Measurements from ENCODE around the gene IGIP.

Gene IGIP

GRCh38 chr5:140117523-140117922, 8.2 kb upstream of the IGIP start:
- H3K36me3 ChIP-seq (ENCODE audit: control insufficient read depth in 5 of 5, insufficient read depth in 5 of 5, low read length in 5 of 5), result no peaks in the 10 kb centered on the region
- no peak overlapping the region for H3K4me3 ChIP-seq (ENCODE audit: low read depth in 1 of 5, low read length in 5 of 5)
- peaks cover 0 to 52% (median 42%) of the 10 kb centered on the region in 5 donors for H3K4me1 ChIP-seq (ENCODE audit: control insufficient read depth in 5 of 5, insufficient read depth in 5 of 5, low read length in 5 of 5)
- H3K27me3 ChIP-seq (ENCODE audit: control insufficient read depth in 5 of 5, insufficient read depth in 4 of 5, low read length in 5 of 5), result no peaks in the 10 kb centered on the region
- no peak overlapping the region for H3K9ac ChIP-seq (ENCODE audit: low read length in 5 of 5)
- H3K27ac ChIP-seq (ENCODE audit: low read depth, low read length), result no peak overlapping the region
- H3K9me3 ChIP-seq (ENCODE audit: control insufficient read depth in 5 of 5, low read length in 5 of 5), result no peaks in the 10 kb centered on the region

- no peaks in the 10 kb centered on the region for H3K27me3 ChIP-seq (ENCODE audit: control insufficient read depth in 5 of 5, insufficient read depth in 4 of 5, low read length in 5 of 5)
- no peak overlapping the region for H3K27ac ChIP-seq (ENCODE audit: low read depth, low read length)
- H3K9ac ChIP-seq (ENCODE audit: low read length in 5 of 5), result no peak overlapping the region
- no peak overlapping the region for H3K4me3 ChIP-seq (ENCODE audit: low read depth in 1 of 5, low read length in 5 of 5)
- H3K9me3 ChIP-seq (ENCODE audit: control insufficient read depth in 5 of 5, low read length in 5 of 5), result no peaks in the 10 kb centered on the region
- peaks cover 0 to 44% (median 33%) of the 10 kb centered on the region in 5 donors for H3K4me1 ChIP-seq (ENCODE audit: control insufficient read depth in 5 of 5, insufficient read depth in 5 of 5, low read length in 5 of 5)
- H3K36me3 ChIP-seq (ENCODE audit: control insufficient read depth in 5 of 5, insufficient read depth in 5 of 5, low read length in 5 of 5), result no peaks in the 10 kb centered on the region
Observed at GRCh38 chr5:140118302-140118936, 7.3 kb upstream of the IGIP start.

DNA sequence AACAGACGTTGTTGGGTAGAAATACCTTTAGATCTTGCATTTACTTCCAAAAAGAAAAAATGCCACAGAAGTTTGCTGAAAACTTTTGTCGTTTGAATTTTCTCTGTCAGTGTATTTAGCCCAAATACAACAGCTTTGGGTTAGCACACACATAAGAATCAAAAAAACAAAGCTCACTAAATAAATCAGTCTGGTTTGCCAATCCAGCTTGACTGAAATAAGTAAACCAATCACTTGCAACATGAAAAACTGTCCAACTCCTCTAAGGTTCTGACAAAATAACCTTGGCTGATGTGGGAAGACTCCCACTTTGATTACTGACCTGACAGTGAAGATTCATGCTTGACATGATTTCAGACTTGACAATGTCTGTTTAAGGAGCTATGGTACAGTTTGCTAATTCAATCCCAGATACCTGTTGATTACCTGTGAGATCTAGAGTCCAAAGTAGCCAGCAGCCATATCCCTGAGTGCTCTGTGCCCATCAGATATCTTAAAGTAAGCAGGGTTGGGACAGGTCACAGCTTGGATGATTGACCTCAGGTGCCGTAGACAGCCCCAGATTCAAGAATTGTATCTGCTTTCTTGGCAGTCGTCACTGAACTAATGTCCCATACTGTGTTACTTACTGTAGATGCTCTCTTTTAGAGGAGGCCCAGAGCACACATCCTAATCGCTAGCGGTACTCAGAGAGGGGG, 727 bp downstream of the IGIP start:
- H3K4me3 ChIP-seq (ENCODE audit: low read depth in 1 of 5, low read length in 5 of 5), result no peak overlapping the region
- no peaks in the 10 kb centered on the region for H3K9me3 ChIP-seq (ENCODE audit: control insufficient read depth in 5 of 5, low read length in 5 of 5)
- H3K27me3 ChIP-seq (ENCODE audit: control insufficient read depth in 5 of 5, insufficient read depth in 4 of 5, low read length in 5 of 5), result no peaks in the 10 kb centered on the region
- H3K9ac ChIP-seq (ENCODE audit: low read length in 5 of 5), result no peak overlapping the region
- H3K36me3 ChIP-seq (ENCODE audit: control insufficient read depth in 5 of 5, insufficient read depth in 5 of 5, low read length in 5 of 5), result no peaks in the 10 kb centered on the region
- H3K4me1 ChIP-seq (ENCODE audit: control insufficient read depth in 5 of 5, insufficient read depth in 5 of 5, low read length in 5 of 5), result peaks cover 0 to 2% (median 0%) of the 10 kb centered on the region in 5 donors
- no peak overlapping the region for H3K27ac ChIP-seq (ENCODE audit: low read depth, low read length)

- Histone ChIP-seq H3K27ac (ENCODE audit: low read depth, low read length) (no peak overlapping the region), H3K27me3 (ENCODE audit: control insufficient read depth in 5 of 5, insufficient read depth in 4 of 5, low read length in 5 of 5) (no peaks in the 10 kb centered on the region), H3K4me3 (ENCODE audit: low read depth in 1 of 5, low read length in 5 of 5) (no peak overlapping the region), H3K36me3 (ENCODE audit: control insufficient read depth in 5 of 5, insufficient read depth in 5 of 5, low read length in 5 of 5) (no peaks in the 10 kb centered on the region), H3K4me1 (ENCODE audit: control insufficient read depth in 5 of 5, insufficient read depth in 5 of 5, low read length in 5 of 5) (peaks cover 0 to 16% (median 9%) of the 10 kb centered on the region in 5 donors), H3K9me3 (ENCODE audit: control insufficient read depth in 5 of 5, low read length in 5 of 5) (no peaks in the 10 kb centered on the region), H3K9ac (ENCODE audit: low read length in 5 of 5) (no peak overlapping the region)
Observed at GRCh38 chr5:140128376-140128775, 2.6 kb downstream of the IGIP start.

- Histone ChIP-seq H3K9me3 (ENCODE audit: control insufficient read depth in 5 of 5, low read length in 5 of 5) (no peaks in the 10 kb centered on the region), H3K27ac (ENCODE audit: low read depth, low read length) (no peak overlapping the region), H3K4me1 (ENCODE audit: control insufficient read depth in 5 of 5, insufficient read depth in 5 of 5, low read length in 5 of 5) (peaks cover 0 to 16% (median 9%) of the 10 kb centered on the region in 5 donors), H3K36me3 (ENCODE audit: control insufficient read depth in 5 of 5, insufficient read depth in 5 of 5, low read length in 5 of 5) (no peaks in the 10 kb centered on the region), H3K27me3 (ENCODE audit: control insufficient read depth in 5 of 5, insufficient read depth in 4 of 5, low read length in 5 of 5) (no peaks in the 10 kb centered on the region), H3K4me3 (ENCODE audit: low read depth in 1 of 5, low read length in 5 of 5) (no peak overlapping the region), H3K9ac (ENCODE audit: low read length in 5 of 5) (no peak overlapping the region)
Observed at GRCh38 chr5:140130949-140131733, 5.4 kb downstream of the IGIP start.

GRCh38 chr5:140131967-140132409, 6.3 kb downstream of the IGIP start:
- Histone ChIP-seq H3K9me3 (ENCODE audit: control insufficient read depth in 5 of 5, low read length in 5 of 5) (no peaks in the 10 kb centered on the region), H3K4me1 (ENCODE audit: control insufficient read depth in 5 of 5, insufficient read depth in 5 of 5, low read length in 5 of 5) (peaks cover 0 to 16% (median 9%) of the 10 kb centered on the region in 5 donors), H3K27me3 (ENCODE audit: control insufficient read depth in 5 of 5, insufficient read depth in 4 of 5, low read length in 5 of 5) (no peaks in the 10 kb centered on the region), H3K4me3 (ENCODE audit: low read depth in 1 of 5, low read length in 5 of 5) (no peak overlapping the region), H3K27ac (ENCODE audit: low read depth, low read length) (no peak overlapping the region), H3K9ac (ENCODE audit: low read length in 5 of 5) (no peak overlapping the region), H3K36me3 (ENCODE audit: control insufficient read depth in 5 of 5, insufficient read depth in 5 of 5, low read length in 5 of 5) (no peaks in the 10 kb centered on the region)

GRCh38 chr5:140133514-140134167, 7.9 kb downstream of the IGIP start:
- Histone ChIP-seq H3K9ac (ENCODE audit: low read length in 5 of 5) (no peak overlapping the region), H3K36me3 (ENCODE audit: control insufficient read depth in 5 of 5, insufficient read depth in 5 of 5, low read length in 5 of 5) (no peaks in the 10 kb centered on the region)

DNA sequence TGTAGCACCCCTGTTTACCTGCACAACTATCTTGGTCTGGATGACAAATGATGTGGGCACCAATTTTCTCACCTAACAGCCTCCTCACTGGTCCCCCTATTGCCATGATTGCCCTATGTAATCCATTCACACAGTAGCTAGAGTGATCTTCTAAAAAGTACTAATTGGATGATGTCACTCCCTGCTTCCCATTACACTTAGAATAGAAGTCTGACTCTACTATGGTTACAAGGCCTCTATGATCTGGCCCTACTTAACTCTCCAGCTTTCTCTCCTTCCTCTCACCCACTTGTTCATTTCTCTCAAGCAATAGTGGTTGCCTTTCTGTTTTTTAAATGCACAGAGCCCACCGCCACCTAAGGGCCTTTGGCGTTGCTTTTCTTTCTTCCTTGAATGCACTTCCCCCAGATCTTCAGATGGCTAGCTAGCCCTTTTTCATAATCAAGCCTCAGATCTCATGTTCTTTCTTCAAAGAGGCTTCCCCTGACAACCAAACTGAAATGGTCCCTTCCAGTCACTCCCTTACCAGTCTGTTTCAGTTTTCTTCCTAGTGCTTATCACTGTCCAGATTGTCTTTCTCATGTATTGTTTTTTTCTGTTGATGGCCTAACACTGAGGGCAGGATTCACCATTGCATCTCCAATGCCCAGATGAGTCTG, 8.7 kb downstream of the IGIP start:
- Histone ChIP-seq H3K27ac (ENCODE audit: low read depth, low read length) (no peak overlapping the region), H3K36me3 (ENCODE audit: control insufficient read depth in 5 of 5, insufficient read depth in 5 of 5, low read length in 5 of 5) (no peaks in the 10 kb centered on the region), H3K4me3 (ENCODE audit: low read depth in 1 of 5, low read length in 5 of 5) (no peak overlapping the region), H3K27me3 (ENCODE audit: control insufficient read depth in 5 of 5, insufficient read depth in 4 of 5, low read length in 5 of 5) (no peaks in the 10 kb centered on the region), H3K9ac (ENCODE audit: low read length in 5 of 5) (no peak overlapping the region), H3K4me1 (ENCODE audit: control insufficient read depth in 5 of 5, insufficient read depth in 5 of 5, low read length in 5 of 5) (peaks cover 0 to 16% (median 9%) of the 10 kb centered on the region in 5 donors), H3K9me3 (ENCODE audit: control insufficient read depth in 5 of 5, low read length in 5 of 5) (no peaks in the 10 kb centered on the region)

More at GRCh38 chr5:140133514-140134167, 7.9 kb downstream of the IGIP start:
- H3K4me3 ChIP-seq (ENCODE audit: low read depth in 1 of 5, low read length in 5 of 5), result no peak overlapping the region
- no peak overlapping the region for H3K27ac ChIP-seq (ENCODE audit: low read depth, low read length)
- no peaks in the 10 kb centered on the region for H3K9me3 ChIP-seq (ENCODE audit: control insufficient read depth in 5 of 5, low read length in 5 of 5)
- peaks cover 0 to 16% (median 9%) of the 10 kb centered on the region in 5 donors for H3K4me1 ChIP-seq (ENCODE audit: control insufficient read depth in 5 of 5, insufficient read depth in 5 of 5, low read length in 5 of 5)
- no peaks in the 10 kb centered on the region for H3K27me3 ChIP-seq (ENCODE audit: control insufficient read depth in 5 of 5, insufficient read depth in 4 of 5, low read length in 5 of 5)

GRCh38 chr5:140135127-140135526, 9.4 kb downstream of the IGIP start:
- Histone ChIP-seq H3K9me3 (ENCODE audit: control insufficient read depth in 5 of 5, low read length in 5 of 5) (no peaks in the 10 kb centered on the region), H3K27ac (ENCODE audit: low read depth, low read length) (no peak overlapping the region), H3K27me3 (ENCODE audit: control insufficient read depth in 5 of 5, insufficient read depth in 4 of 5, low read length in 5 of 5) (no peaks in the 10 kb centered on the region), H3K4me3 (ENCODE audit: low read depth in 1 of 5, low read length in 5 of 5) (no peak overlapping the region), H3K36me3 (ENCODE audit: control insufficient read depth in 5 of 5, insufficient read depth in 5 of 5, low read length in 5 of 5) (no peaks in the 10 kb centered on the region), H3K9ac (ENCODE audit: low read length in 5 of 5) (no peak overlapping the region), H3K4me1 (ENCODE audit: control insufficient read depth in 5 of 5, insufficient read depth in 5 of 5, low read length in 5 of 5) (peaks cover 0 to 16% (median 10%) of the 10 kb centered on the region in 5 donors)

Measured in subcutaneous abdominal adipose tissue (tissue), 5 donors.